Left lung (tissue), 10 donors: Measurements from ENCODE around the gene PCDHA5. TPM values are rescaled to one million over a fixed set of nuclear protein-coding genes. Genes with fewer than 3 reads are reported as not detected.
"Not testable (repeated sequence)": the region's sequence is repeated elsewhere in the genome, so short reads cannot be mapped to it uniquely, and the experiment has no call there.

Experiments
- ATAC-seq: fragments of 200-7000 bp; cut with Tn5 transposase; one replicate; pipeline ENCODE4 v1.9.1; 2020; ENCODE audit warnings: moderate library complexity
- DNase-seq, 4 donors: peaks; one replicate each; pipeline ENCODE4 v3.0.0-alpha.2; 2013 to 2020
- H3K27ac ChIP-seq, 2 donors: fragments of 200-600 bp; sonication (generic) in 1 of 2; one replicate each; pipeline versions ENCODE4 v1.5.0 to v1.8.0; 2020 to 2021
- H3K27me3 ChIP-seq, 2 donors: fragments of 200-600 bp; sonication (generic) in 1 of 2; one replicate each; pipeline versions ENCODE4 v1.5.0 to v1.8.0; 2020 to 2021
- H3K36me3 ChIP-seq, 2 donors: fragments of 200-600 bp; sonication (generic) in 1 of 2; one replicate each; pipeline versions ENCODE4 v1.5.0 to v1.8.0; 2020 to 2021
- H3K4me1 ChIP-seq, 2 donors: fragments of 200-600 bp; one replicate each; pipeline ENCODE4 v1.8.0; 2021
- H3K4me3 ChIP-seq, 2 donors: fragments of 200-600 bp; sonication (generic) in 1 of 2; one replicate each; pipeline versions ENCODE4 v1.5.0 to v1.8.0; 2020 to 2021; ENCODE audit warnings: mild to moderate bottlenecking in 1 of 2
- H3K9me3 ChIP-seq, 2 donors: fragments of 200-600 bp; sonication (generic) in 1 of 2; one replicate each; pipeline versions ENCODE4 v1.5.0 to v1.8.0; 2020 to 2021
- intact Hi-C, 2 donors: fragments of 100-400 bp; cut with DNase I; formaldehyde crosslinking; loops; one replicate each; pipeline versions ENCODE4 v1.11.2 to v1.14.2; 2022
- polyA plus RNA-seq, 6 donors: library from polyadenylated mRNA; unstranded; fragments of 120-200 nt; gene quantifications; one replicate each; pipeline ENCODE4 v1.2.1, GENCODE V29; 2013; ENCODE audit not compliant: insufficient read length in 6 of 6
- total RNA-seq, 2 donors: library from RNA; stranded (reverse); fragmentation: NEBNext Ultra II Directional; extraction: Animal tissue kit (Norgen Biotek cat#: 25700); gene quantifications; one replicate each; pipeline ENCODE4 v1.2.1, GENCODE V29; 2021
- TF ChIP-seq, protein P1 (sequence below), 2 donors: fragments of 200-600 bp; sonication (generic) in 1 of 2; IDR thresholded peaks; one replicate each; pipeline versions ENCODE4 v1.5.0 to v1.8.0; 2021; ENCODE audit warnings: antibody characterized with exemption in 2 of 2
- donor health status: DM: no; HTN: yes; CAD: no.
- donor health status: DM: no; HTN: no; CAD: no.

The PCDHA5 gene
- total and polyA plus RNA-seq, 8 donors: 0.06 to 0.64 (median 0.10) TPM

DNA sequence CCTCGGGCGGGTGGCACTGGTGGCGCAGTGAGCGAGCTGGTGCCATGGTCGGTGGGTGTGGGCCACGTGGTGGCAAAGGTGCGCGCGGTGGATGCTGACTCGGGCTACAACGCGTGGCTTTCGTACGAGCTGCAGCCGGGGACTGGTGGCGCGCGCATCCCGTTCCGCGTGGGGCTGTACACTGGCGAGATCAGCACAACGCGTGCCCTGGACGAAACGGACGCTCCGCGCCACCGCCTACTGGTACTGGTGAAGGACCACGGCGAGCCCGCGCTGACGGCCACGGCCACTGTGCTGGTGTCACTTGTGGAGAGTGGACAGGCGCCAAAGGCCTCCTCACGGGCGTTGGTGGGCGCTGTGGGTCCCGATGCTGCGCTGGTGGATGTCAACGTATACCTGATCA lies 12.5 kb upstream of the PCDHA5 start:
- DNase-seq (peak in 1 of 4 donors; percentile 77), ATAC-seq (no peak)
- H3K9me3 ChIP-seq: peaks cover 0 to 58% of the 10 kb centered on the region in 2 donors
- H3K4me1 ChIP-seq: no peaks in the 10 kb centered on the region
- no peak overlapping the region for H3K4me3 ChIP-seq
- intact Hi-C loops: no loop called here
- no peak overlapping the region for H3K27ac ChIP-seq
- H3K27me3 ChIP-seq: peaks cover 0 to 21% of the 10 kb centered on the region in 2 donors
- TF ChIP-seq, protein P1, sequence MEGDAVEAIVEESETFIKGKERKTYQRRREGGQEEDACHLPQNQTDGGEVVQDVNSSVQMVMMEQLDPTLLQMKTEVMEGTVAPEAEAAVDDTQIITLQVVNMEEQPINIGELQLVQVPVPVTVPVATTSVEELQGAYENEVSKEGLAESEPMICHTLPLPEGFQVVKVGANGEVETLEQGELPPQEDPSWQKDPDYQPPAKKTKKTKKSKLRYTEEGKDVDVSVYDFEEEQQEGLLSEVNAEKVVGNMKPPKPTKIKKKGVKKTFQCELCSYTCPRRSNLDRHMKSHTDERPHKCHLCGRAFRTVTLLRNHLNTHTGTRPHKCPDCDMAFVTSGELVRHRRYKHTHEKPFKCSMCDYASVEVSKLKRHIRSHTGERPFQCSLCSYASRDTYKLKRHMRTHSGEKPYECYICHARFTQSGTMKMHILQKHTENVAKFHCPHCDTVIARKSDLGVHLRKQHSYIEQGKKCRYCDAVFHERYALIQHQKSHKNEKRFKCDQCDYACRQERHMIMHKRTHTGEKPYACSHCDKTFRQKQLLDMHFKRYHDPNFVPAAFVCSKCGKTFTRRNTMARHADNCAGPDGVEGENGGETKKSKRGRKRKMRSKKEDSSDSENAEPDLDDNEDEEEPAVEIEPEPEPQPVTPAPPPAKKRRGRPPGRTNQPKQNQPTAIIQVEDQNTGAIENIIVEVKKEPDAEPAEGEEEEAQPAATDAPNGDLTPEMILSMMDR (IDR thresholded peaks at IDR 0.05): no peak
- no peaks in the 10 kb centered on the region for H3K36me3 ChIP-seq

DNA sequence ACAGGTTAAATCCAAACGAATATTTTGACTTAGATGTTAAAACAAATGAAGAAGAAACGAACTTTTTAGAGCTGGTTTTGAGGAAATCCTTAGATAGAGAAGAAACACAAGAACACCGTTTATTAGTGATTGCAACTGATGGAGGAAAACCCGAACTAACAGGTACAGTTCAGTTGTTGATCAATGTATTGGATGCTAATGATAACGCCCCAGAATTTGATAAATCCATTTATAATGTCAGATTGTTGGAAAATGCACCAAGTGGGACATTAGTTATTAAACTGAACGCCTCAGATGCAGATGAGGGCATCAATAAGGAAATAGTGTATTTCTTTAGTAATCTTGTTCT lies 842 bp downstream of the PCDHA5 start:
- no peaks in the 10 kb centered on the region for H3K4me1 ChIP-seq
- ATAC-seq (no peak), DNase-seq (no peak)
- intact Hi-C loops: no loop called here
- H3K4me3 ChIP-seq: no peak overlapping the region
- peaks cover 11 to 68% of the 10 kb centered on the region in 2 donors for H3K27me3 ChIP-seq
- TF ChIP-seq, protein P1 (IDR thresholded peaks at IDR 0.05): no peak
- peaks cover 0 to 36% of the 10 kb centered on the region in 2 donors for H3K9me3 ChIP-seq
- no peak overlapping the region for H3K27ac ChIP-seq
- no peaks in the 10 kb centered on the region for H3K36me3 ChIP-seq

DNA sequence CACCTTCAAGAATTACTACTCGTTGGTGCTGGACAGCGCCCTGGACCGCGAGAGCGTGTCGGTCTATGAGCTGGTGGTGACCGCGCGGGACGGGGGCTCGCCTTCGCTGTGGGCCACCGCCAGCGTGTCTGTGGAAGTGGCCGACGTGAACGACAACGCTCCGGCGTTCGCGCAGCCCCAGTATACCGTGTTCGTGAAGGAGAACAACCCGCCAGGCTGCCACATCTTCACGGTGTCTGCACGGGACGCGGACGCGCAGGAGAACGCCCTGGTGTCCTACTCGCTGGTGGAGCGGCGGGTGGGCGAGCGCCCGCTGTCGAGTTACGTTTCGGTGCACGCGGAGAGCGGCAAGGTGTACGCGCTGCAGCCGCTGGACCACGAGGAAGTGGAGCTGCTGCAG lies 1.6 kb downstream of the PCDHA5 start:
- ATAC-seq: not testable (repeated sequence)

DNA sequence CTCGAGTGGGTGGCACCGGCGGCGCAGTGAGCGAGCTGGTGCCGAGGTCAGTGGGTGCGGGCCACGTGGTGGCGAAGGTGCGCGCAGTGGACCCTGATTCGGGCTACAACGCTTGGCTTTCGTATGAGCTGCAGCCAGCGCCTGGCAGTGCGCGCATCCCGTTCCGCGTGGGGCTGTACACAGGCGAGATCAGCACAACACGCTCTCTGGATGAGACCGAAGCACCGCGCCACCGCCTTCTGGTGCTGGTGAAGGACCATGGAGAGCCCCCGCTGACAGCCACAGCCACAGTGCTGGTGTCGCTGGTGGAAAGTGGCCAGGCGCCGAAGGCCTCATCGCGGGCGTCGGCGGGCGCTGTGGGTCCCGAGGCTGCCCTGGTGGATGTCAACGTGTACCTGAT lies 2.1 kb downstream of the PCDHA5 start:
- TF ChIP-seq, protein P1 (IDR thresholded peaks at IDR 0.05): no peak
- Histone ChIP-seq H3K4me1 (no peaks in the 10 kb centered on the region), H3K4me3 (no peak overlapping the region), H3K27ac (no peak overlapping the region), H3K27me3 (peaks cover 21 to 79% of the 10 kb centered on the region in 2 donors), H3K36me3 (no peaks in the 10 kb centered on the region), H3K9me3 (peaks cover 0 to 46% of the 10 kb centered on the region in 2 donors)
- no peak for ATAC-seq
- intact Hi-C loops: no loop called here
- peak in 1 of 4 donors; percentile 72 for DNase-seq

More for the DNA sequence above, 1.6 kb downstream of the PCDHA5 start:
- peaks cover 0 to 41% of the 10 kb centered on the region in 2 donors for H3K9me3 ChIP-seq
- H3K36me3 ChIP-seq, H3K4me3 ChIP-seq, H3K27ac ChIP-seq, H3K4me1 ChIP-seq, intact Hi-C loops: not testable (repeated sequence)
- peak in 1 of 4 donors; percentile 71 for DNase-seq
- H3K27me3 ChIP-seq: peaks cover 18 to 75% of the 10 kb centered on the region in 2 donors

DNA sequence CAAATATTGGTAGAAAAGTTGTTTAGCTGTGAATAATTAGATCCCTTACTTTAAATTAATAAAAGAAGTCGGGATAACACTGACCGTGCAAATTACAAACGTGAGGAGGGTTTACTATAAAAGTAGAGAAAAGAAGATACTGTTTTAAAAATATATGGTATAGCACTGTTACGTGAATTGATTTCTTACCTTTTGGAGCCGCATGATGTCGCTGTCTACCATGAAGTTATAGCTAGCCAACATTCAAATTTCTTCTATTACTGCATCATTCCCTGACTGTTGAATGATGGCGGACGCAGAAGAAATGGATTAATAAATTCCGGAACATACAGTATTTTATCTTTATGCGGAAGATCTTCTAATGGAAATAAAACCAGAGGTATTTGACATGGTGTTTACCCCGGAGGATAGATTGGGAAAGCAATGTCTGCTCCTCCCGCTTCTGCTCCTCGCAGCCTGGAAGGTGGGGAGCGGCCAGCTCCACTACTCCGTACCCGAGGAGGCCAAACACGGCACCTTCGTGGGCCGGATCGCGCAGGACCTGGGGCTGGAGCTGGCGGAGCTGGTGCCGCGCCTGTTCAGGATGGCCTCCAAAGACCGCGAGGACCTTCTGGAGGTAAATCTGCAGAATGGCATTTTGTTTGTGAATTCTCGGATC lies 6.4 kb downstream of the PCDHA5 start, which contains the start of gene PCDHA6:
Gene PCDHA6 (plus strand): TSS at position 257 of the 658 bp plus-strand sequence. CDS start 132 bp downstream, at position 389.
- H3K36me3 ChIP-seq: no peaks in the 10 kb centered on the region
- peaks cover 21 to 81% of the 10 kb centered on the region in 2 donors for H3K27me3 ChIP-seq
- TF ChIP-seq, protein P1 (IDR thresholded peaks at IDR 0.05): no peak
- H3K4me1 ChIP-seq: no peaks in the 10 kb centered on the region
- peaks cover 0 to 48% of the 10 kb centered on the region in 2 donors for H3K9me3 ChIP-seq
- no peak within 1 kb of the TSS for H3K27ac ChIP-seq
- ATAC-seq (peak; percentile 30), DNase-seq (no peak)
- intact Hi-C loops: no loop called here
- H3K4me3 ChIP-seq: no peak within 1 kb of the TSS
